ENCODE data around the gene PHF21B.
"Not testable (repeated sequence)": the region's sequence is repeated elsewhere in the genome, so short reads cannot be mapped to it uniquely, and the experiment has no call there.

- not testable (repeated sequence) for TF ChIP-seq CTCF (IDR thresholded peaks at IDR 0.05; ENCODE audit: low read length); EZH2 (IDR thresholded peaks at IDR 0.05; ENCODE audit: borderline replicate concordance, low read length)
These were observed 88.0 kb downstream of the PHF21B start for GRCh38 chr22:44921766-44922165.
